WTC11 (cell line): ENCODE measurements around the gene SOX9.

Experiments
- ESRRA ChIP-seq: sonication (generic); formaldehyde crosslinking; IDR thresholded peaks from 2 replicates; pipeline ENCODE4 v1.8.1; 2022; ENCODE audit warnings: mild to moderate bottlenecking, missing genetic modification reagents, borderline replicate concordance
- MXD4 ChIP-seq: fragments of 250-450 bp; sonication (Bioruptor Pico); IDR thresholded peaks from 2 replicates; pipeline ENCODE4 v1.8.0; 2021; ENCODE audit warnings: mild to moderate bottlenecking, moderate library complexity, borderline replicate concordance
- TF ChIP-seq, protein P1 (sequence below): fragments of 200-600 bp; IDR thresholded peaks from 2 replicates; pipeline ENCODE4 v1.8.0; 2022; ENCODE audit warnings: antibody characterized with exemption
- TF ChIP-seq, protein P2 (sequence below): sonication (generic); formaldehyde crosslinking; IDR thresholded peaks from 2 replicates; pipeline ENCODE4 v1.8.1; 2023; ENCODE audit warnings: mild to moderate bottlenecking, missing genetic modification reagents, moderate library complexity

DNA sequence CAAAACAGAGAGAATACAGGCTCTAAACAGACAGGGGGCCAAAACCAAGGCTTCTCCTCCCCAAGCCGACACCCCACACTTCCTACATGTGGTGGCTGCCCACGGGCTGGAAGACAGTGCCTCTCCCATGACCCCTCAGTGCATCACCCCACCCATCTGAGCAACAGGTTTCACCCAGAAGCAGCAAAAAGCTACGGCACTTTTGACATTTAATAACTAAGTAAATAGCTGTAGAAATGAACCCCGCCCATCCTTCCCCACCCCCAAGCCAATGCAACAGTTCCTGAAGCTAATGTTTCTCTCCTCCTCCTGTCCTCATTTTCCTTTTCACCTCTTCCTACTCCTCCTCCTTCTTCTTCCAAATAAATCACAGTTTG is 9.9 kb upstream of the SOX9 start:
- TF ChIP-seq, protein P1, sequence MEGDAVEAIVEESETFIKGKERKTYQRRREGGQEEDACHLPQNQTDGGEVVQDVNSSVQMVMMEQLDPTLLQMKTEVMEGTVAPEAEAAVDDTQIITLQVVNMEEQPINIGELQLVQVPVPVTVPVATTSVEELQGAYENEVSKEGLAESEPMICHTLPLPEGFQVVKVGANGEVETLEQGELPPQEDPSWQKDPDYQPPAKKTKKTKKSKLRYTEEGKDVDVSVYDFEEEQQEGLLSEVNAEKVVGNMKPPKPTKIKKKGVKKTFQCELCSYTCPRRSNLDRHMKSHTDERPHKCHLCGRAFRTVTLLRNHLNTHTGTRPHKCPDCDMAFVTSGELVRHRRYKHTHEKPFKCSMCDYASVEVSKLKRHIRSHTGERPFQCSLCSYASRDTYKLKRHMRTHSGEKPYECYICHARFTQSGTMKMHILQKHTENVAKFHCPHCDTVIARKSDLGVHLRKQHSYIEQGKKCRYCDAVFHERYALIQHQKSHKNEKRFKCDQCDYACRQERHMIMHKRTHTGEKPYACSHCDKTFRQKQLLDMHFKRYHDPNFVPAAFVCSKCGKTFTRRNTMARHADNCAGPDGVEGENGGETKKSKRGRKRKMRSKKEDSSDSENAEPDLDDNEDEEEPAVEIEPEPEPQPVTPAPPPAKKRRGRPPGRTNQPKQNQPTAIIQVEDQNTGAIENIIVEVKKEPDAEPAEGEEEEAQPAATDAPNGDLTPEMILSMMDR, result no peak
- TF ChIP-seq, protein P2, sequence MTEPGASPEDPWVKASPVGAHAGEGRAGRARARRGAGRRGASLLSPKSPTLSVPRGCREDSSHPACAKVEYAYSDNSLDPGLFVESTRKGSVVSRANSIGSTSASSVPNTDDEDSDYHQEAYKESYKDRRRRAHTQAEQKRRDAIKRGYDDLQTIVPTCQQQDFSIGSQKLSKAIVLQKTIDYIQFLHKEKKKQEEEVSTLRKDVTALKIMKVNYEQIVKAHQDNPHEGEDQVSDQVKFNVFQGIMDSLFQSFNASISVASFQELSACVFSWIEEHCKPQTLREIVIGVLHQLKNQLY (CRISPR knock-in tag), result no peak
- no peak for TF ChIP-seq ESRRA
- no peak for TF ChIP-seq MXD4
